PC-3 (cell line): ENCODE results near the gene LYPD3. TPM values are rescaled to one million over a fixed set of nuclear protein-coding genes. Genes with fewer than 3 reads are reported as not detected.

Experiments used
- ATAC-seq: fragments of 200-7000 bp; cut with Tn5 transposase; 2 replicates; pipeline ENCODE4 v1.9.1; 2020; ENCODE audit warnings: mild to moderate bottlenecking, moderate library complexity
- BruUV-seq: library from RNA; stranded (reverse); fragments of 400-500 nt; replicated peaks from 2 replicates; lab custom pipeline; 2021; lab: Mats Ljungman, UMichigan
- CTCF ChIA-PET: fragments of 300-600 bp; sonication (Branson Sonifier 250); formaldehyde crosslinking; loops from one replicate; lab custom pipeline; 2022; ENCODE audit warnings: antibody characterized with exemption; lab: Charles Lee
- POLR2A ChIA-PET: fragments of 300-600 bp; sonication (Branson Sonifier 250); formaldehyde crosslinking; loops from one replicate; lab custom pipeline; 2022; ENCODE audit warnings: antibody characterized with exemption; ENCODE audit not compliant: unreplicated experiment; lab: Charles Lee
- DNase-seq: peaks from one replicate; pipeline ENCODE4 v3.0.0-alpha.2; 2015
- H2AFZ ChIP-seq: fragments of 300-600 bp; sonication (generic); 2 replicates; pipeline ENCODE4 v1.6.0; 2016; ENCODE audit warnings: antibody characterized with exemption, low read length
- H3F3A ChIP-seq: fragments of 300-600 bp; sonication (generic); one replicate; pipeline ENCODE4 v1.6.0; 2017; ENCODE audit warnings: antibody characterized with exemption, low read length, control low read depth, mild to moderate bottlenecking; ENCODE audit not compliant: unreplicated experiment
- H3K27ac ChIP-seq: fragments of 300-600 bp; sonication (generic); 2 replicates; pipeline ENCODE4 v1.5.1; 2016; ENCODE audit warnings: mild to moderate bottlenecking, low read length
- H3K27me3 ChIP-seq: fragments of 300-600 bp; sonication (generic); 2 replicates; pipeline ENCODE4 v1.6.1; 2016; ENCODE audit warnings: low read length, mixed read lengths
- H3K36me3 ChIP-seq: fragments of 300-600 bp; sonication (generic); 2 replicates; pipeline ENCODE4 v1.6.1; 2016; ENCODE audit warnings: low read depth, mixed run types, low read length, mixed read lengths
- H3K4me1 ChIP-seq: fragments of 300-600 bp; sonication (generic); 2 replicates; pipeline ENCODE4 v1.5.1; 2016; ENCODE audit warnings: low read length; ENCODE audit not compliant: insufficient read depth
- H3K4me2 ChIP-seq: fragments of 300-600 bp; sonication (generic); 2 replicates; pipeline ENCODE4 v1.6.0; 2016; ENCODE audit warnings: low read length
- H3K4me3 ChIP-seq: fragments of 300-600 bp; sonication (generic); 2 replicates; pipeline ENCODE4 v1.5.1; 2016; ENCODE audit warnings: mild to moderate bottlenecking, low read length, mixed read lengths
- H3K79me2 ChIP-seq: fragments of 300-600 bp; sonication (generic); 2 replicates; pipeline ENCODE4 v1.6.1; 2017; ENCODE audit warnings: low read length, mixed read lengths
- H3K9ac ChIP-seq: fragments of 300-600 bp; sonication (generic); 2 replicates; pipeline ENCODE4 v1.6.0; 2016; ENCODE audit warnings: mild to moderate bottlenecking, low read length
- H3K9me2 ChIP-seq: fragments of 300-600 bp; sonication (generic); replicated peaks from 2 replicates; pipeline ENCODE4 v1.6.1; 2016; ENCODE audit warnings: mixed run types, low read length, mixed read lengths
- H3K9me3 ChIP-seq: fragments of 300-600 bp; sonication (generic); 2 replicates; pipeline ENCODE4 v1.6.1; 2016; ENCODE audit warnings: low read length, mixed read lengths
- H4K20me1 ChIP-seq: fragments of 300-600 bp; sonication (generic); 2 replicates; pipeline ENCODE4 v1.6.1; 2016; ENCODE audit warnings: low read length, mixed read lengths
- CTCF ChIP-seq: fragments of 300-600 bp; sonication (generic); conservative IDR thresholded peaks from 2 replicates; pipeline ENCODE4 v1.5.1; 2017; ENCODE audit warnings: antibody characterized with exemption, low read depth, mild to moderate bottlenecking, low read length
- EZH2 ChIP-seq: fragments of 300-600 bp; sonication (generic); IDR thresholded peaks from one replicate; pipeline ENCODE4 v1.6.1; 2017; ENCODE audit warnings: antibody characterized with exemption, mild to moderate bottlenecking, low read length; ENCODE audit not compliant: unreplicated experiment
- EZH2phosphoT487 ChIP-seq: fragments of 300-600 bp; sonication (generic); IDR thresholded peaks from 2 replicates; pipeline ENCODE4 v1.6.1; 2018; ENCODE audit warnings: mild to moderate bottlenecking, antibody characterized with exemption, low read length, borderline replicate concordance
- intact Hi-C: fragments of 100-400 bp; cut with micrococcal nuclease; formaldehyde crosslinking; loops from 2 replicates; pipeline ENCODE4 v1.9.0; 2023
- total RNA-seq: library from RNA; depleted of rRNA; stranded (reverse); fragments of >200 nt; gene quantifications from 2 replicates; pipeline ENCODE4 v1.2.3, GENCODE V29; 2014

The LYPD3 gene
- total RNA-seq, 1 experiment from 2014 or later, result 16.8 TPM

DNA sequence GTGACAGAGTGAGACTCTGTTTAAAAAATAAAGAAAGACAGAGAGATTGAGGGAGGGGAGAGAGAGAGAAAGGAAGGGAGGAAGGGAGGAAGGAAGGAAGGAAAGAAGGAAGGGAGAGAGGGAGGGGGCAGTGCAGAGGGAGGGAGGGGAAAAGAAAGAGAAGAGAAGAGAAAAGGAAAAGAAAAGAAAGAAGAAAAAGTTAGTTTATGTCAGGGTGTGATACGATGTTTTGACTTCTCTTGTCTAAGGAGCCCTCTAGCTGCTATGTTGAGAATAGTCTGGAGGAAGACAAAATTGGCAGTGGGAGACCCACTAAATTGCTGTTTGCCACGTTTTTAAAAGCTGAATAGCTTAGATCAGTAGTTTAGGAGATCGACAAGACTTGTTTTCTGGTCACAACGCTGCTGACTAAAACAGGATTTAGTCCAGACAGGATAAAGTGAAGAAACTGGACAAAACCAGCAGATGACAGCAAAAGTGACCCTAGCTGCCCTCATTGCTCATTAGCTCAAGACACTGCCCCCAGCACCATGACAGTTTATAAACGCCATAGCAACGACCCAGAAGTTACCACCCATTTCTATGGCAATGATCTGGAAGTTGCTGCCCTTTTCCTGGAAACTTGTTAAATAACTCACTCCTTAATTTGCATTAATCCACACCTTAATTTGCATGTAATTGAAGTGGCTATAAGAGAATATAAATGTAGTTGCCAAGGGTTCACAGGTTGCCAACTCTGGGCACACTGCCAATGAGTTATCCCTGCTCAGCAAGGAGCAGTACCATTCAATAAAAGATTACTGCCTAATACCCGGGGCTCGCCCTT is 39.6 kb downstream of the LYPD3 start:
- Histone ChIP-seq H3K79me2 (no peaks in the 10 kb centered on the region), H3K4me3 (peak overlapping the region; percentile 25; the same call in 1 of the 2 replicates), H3K9me2 (no peaks in the 10 kb centered on the region), H3K27me3 (no peaks in the 10 kb centered on the region), H4K20me1 (no peaks in the 10 kb centered on the region), H3K9ac (no peak overlapping the region), H3K36me3 (no peaks in the 10 kb centered on the region), H2AFZ (peak overlapping the region; percentile 60; the same call in 1 of the 2 replicates), H3F3A (no peaks in the 10 kb centered on the region), H3K9me3 (no peaks in the 10 kb centered on the region), H3K4me1 (peaks cover 25% of the 10 kb centered on the region), H3K4me2 (peak overlapping the region; percentile 65), H3K27ac (no peak overlapping the region)
- ChIA-PET POLR2A (no interaction called here), CTCF (interaction anchor here (0.7 to 0.9 kb wide), 2 partner anchors 13 to 94 kb away, joined by 3 read pairs; no protein-coding TSS in a partner anchor)
- DNase-seq, result peak; percentile 49
- ATAC-seq, result peak; percentile 48
- intact Hi-C loops, result loop anchor here (5.0 kb wide), 2 partner anchors 83 to 108 kb away; no protein-coding TSS in a partner anchor
- BruUV-seq, result no TSS peak
- peak; percentile 63 for TF ChIP-seq CTCF
- no peak for TF ChIP-seq EZH2phosphoT487
- TF ChIP-seq EZH2, result no peak

GRCh38 chr19:43423779-43424178 is 41.6 kb downstream of the LYPD3 start:
- H3K4me3 ChIP-seq, result no peak overlapping the region
- no peaks in the 10 kb centered on the region for H3K27me3 ChIP-seq
- intact Hi-C loops, result no loop called here
- no TSS peak for BruUV-seq
- no peak overlapping the region for H3K9ac ChIP-seq
- ChIA-PET POLR2A (no interaction called here), CTCF (no interaction called here)
- H2AFZ ChIP-seq, result no peak overlapping the region
- peaks cover 25% of the 10 kb centered on the region for H3K4me1 ChIP-seq
- no peaks in the 10 kb centered on the region for H3K79me2 ChIP-seq
- H3F3A ChIP-seq, result no peaks in the 10 kb centered on the region
- H3K27ac ChIP-seq, result no peak overlapping the region
- no peak for TF ChIP-seq EZH2phosphoT487
- no peak for TF ChIP-seq CTCF
- no peak for TF ChIP-seq EZH2
- no peak for ATAC-seq
- no peaks in the 10 kb centered on the region for H4K20me1 ChIP-seq
- no peaks in the 10 kb centered on the region for H3K9me3 ChIP-seq
- DNase-seq, result no peak
- no peaks in the 10 kb centered on the region for H3K9me2 ChIP-seq
- H3K36me3 ChIP-seq, result no peaks in the 10 kb centered on the region
- no peak overlapping the region for H3K4me2 ChIP-seq

DNA sequence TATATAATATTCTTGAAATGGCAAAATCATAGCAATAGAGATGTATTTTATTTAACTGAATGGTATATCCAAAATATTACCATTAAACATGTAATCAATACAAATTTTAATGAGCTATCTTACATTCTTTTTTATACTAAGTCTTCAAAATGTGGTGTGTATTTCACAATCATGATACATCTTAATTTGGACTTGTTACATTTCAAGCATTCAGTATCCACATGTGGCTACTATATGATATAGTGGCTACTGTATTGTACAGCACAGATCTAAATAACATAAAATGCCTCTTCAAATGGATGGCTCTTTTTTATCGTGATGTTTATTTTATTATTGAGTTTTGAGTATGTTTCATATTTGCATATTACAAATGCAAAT is 42.7 kb downstream of the LYPD3 start:
- Histone ChIP-seq H3K4me3 (no peak overlapping the region), H2AFZ (no peak overlapping the region), H3K79me2 (no peaks in the 10 kb centered on the region), H3K9ac (no peak overlapping the region), H3K4me1 (peaks cover 25% of the 10 kb centered on the region), H3K9me2 (no peaks in the 10 kb centered on the region), H3F3A (no peaks in the 10 kb centered on the region), H3K27me3 (no peaks in the 10 kb centered on the region), H3K27ac (no peak overlapping the region), H3K4me2 (no peak overlapping the region), H4K20me1 (no peaks in the 10 kb centered on the region), H3K36me3 (no peaks in the 10 kb centered on the region), H3K9me3 (no peaks in the 10 kb centered on the region)
- intact Hi-C loops, result no loop called here
- ChIA-PET POLR2A (no interaction called here), CTCF (no interaction called here)
- no TSS peak for BruUV-seq
- ATAC-seq (no peak), DNase-seq (no peak)
- TF ChIP-seq CTCF (no peak), EZH2phosphoT487 (no peak)
